Cardiac muscle cell (in vitro differentiated cells and primary cell): ENCODE results near the gene KCNMB4. TPM values are rescaled to one million over a fixed set of nuclear protein-coding genes. Genes with fewer than 3 reads are reported as not detected.

ENCODE experiments used
- DNase-seq, 2 donors: peaks; one replicate each; pipeline versions ENCODE4 v3.0.0 to v3.0.0-alpha.2; 2010 to 2017; ENCODE audit warnings: low read depth in 1 of 2, low spot score in 1 of 2
- H3K27ac ChIP-seq: fragments of 200-600 bp; sonication (generic); 2 replicates; pipeline ENCODE4 v1.5.1; 2016
- H3K27me3 ChIP-seq: fragments of 200-600 bp; sonication (generic); 2 replicates; pipeline ENCODE4 v1.6.0; 2016; ENCODE audit warnings: control low read depth
- H3K36me3 ChIP-seq: fragments of 200-600 bp; sonication (generic); 2 replicates; pipeline ENCODE4 v1.5.1; 2016; ENCODE audit warnings: control low read depth
- H3K4me1 ChIP-seq: fragments of 200-600 bp; sonication (generic); 2 replicates; pipeline ENCODE4 v1.8.1; 2017; ENCODE audit warnings: low read depth, mild to moderate bottlenecking, mixed run types
- H3K4me3 ChIP-seq: fragments of 200-600 bp; sonication (generic); 2 replicates; pipeline ENCODE4 v1.5.1; 2016; ENCODE audit warnings: mild to moderate bottlenecking
- H3K9me3 ChIP-seq: fragments of 200-600 bp; sonication (generic); 2 replicates; pipeline ENCODE4 v1.5.1; 2017; ENCODE audit warnings: low read depth, mild to moderate bottlenecking, control low read depth
- CTCF ChIP-seq: IDR thresholded peaks from 2 replicates; pipeline ENCODE4 v1.5.1; 2012; ENCODE audit warnings: low read depth, mild to moderate bottlenecking, low read length
- polyA plus RNA-seq: library from polyadenylated mRNA; unstranded; fragments of >200 nt; fragmentation: Nextera tagmentation; extraction: Ambion mirVana; gene quantifications from 2 replicates; pipeline ENCODE4 v1.2.1, GENCODE V29; 2016
- total RNA-seq: library from RNA; depleted of rRNA; stranded (reverse); fragments of >200 nt; gene quantifications from 2 replicates; pipeline ENCODE4 v1.2.3, GENCODE V29; 2016

The KCNMB4 gene
- total and polyA plus RNA-seq, 2 experiments from 2014 or later = 22.4 to 22.8 TPM

- H3K36me3 ChIP-seq = no peaks in the 10 kb centered on the region
- H3K27me3 ChIP-seq = peaks cover 16% of the 10 kb centered on the region
- H3K4me3 ChIP-seq = peak overlapping the region; percentile 58
- TF ChIP-seq CTCF = no peak
- H3K4me1 ChIP-seq = peaks cover 19% of the 10 kb centered on the region
- no peak overlapping the region for H3K27ac ChIP-seq
- peak in 1 of 2 donors; percentile 24 for DNase-seq
- H3K9me3 ChIP-seq = no peaks in the 10 kb centered on the region
Measured at GRCh38 chr12:70364695-70365397, 1.2 kb upstream of the KCNMB4 start.

- Histone ChIP-seq H3K36me3 (no peaks in the 10 kb centered on the region), H3K9me3 (no peaks in the 10 kb centered on the region), H3K27me3 (peaks cover 16% of the 10 kb centered on the region), H3K4me1 (peaks cover 19% of the 10 kb centered on the region), H3K4me3 (peak overlapping the region; percentile 58), H3K27ac (no peak overlapping the region)
- no peak for DNase-seq
- TF ChIP-seq CTCF = no peak
Measured at GRCh38 chr12:70365398-70365647, 767 bp upstream of the KCNMB4 start.

GRCh38 chr12:70366581-70367257 is 629 bp downstream of the KCNMB4 start:
- peak; percentile 44 to 72 for DNase-seq
- peaks cover 16% of the 10 kb centered on the region for H3K27me3 ChIP-seq
- no peaks in the 10 kb centered on the region for H3K36me3 ChIP-seq
- peak overlapping the region; percentile 58 for H3K4me3 ChIP-seq
- H3K9me3 ChIP-seq = no peaks in the 10 kb centered on the region
- TF ChIP-seq CTCF = no peak
- peak overlapping the region; percentile 22 for H3K27ac ChIP-seq
- H3K4me1 ChIP-seq = peaks cover 19% of the 10 kb centered on the region

- H3K27ac ChIP-seq = peak overlapping the region; percentile 22
- peak overlapping the region; percentile 58 for H3K4me3 ChIP-seq
- no peaks in the 10 kb centered on the region for H3K36me3 ChIP-seq
- TF ChIP-seq CTCF = no peak
- H3K4me1 ChIP-seq = peaks cover 19% of the 10 kb centered on the region
- H3K9me3 ChIP-seq = no peaks in the 10 kb centered on the region
- peak; percentile 26 to 30 for DNase-seq
- peaks cover 16% of the 10 kb centered on the region for H3K27me3 ChIP-seq
Measured at GRCh38 chr12:70367258-70368141, 1.4 kb downstream of the KCNMB4 start.

GRCh38 chr12:70372881-70373280 is 6.8 kb downstream of the KCNMB4 start:
- Histone ChIP-seq H3K4me1 (peaks cover 11% of the 10 kb centered on the region), H3K27ac (no peak overlapping the region), H3K9me3 (no peaks in the 10 kb centered on the region), H3K4me3 (no peak overlapping the region), H3K27me3 (no peaks in the 10 kb centered on the region), H3K36me3 (no peaks in the 10 kb centered on the region)
- no peak for DNase-seq
- TF ChIP-seq CTCF = no peak
